ENCODE data around the gene NTF4.

The NTF4 gene

GRCh38 chr19:49070416-49070815 lies 5.8 kb upstream of the NTF4 start:
- H3K27ac ChIP-seq (ENCODE audit: low read length): no peak overlapping the region
- H4K20me1 ChIP-seq (ENCODE audit: insufficient read depth, low read length): no peaks in the 10 kb centered on the region
- H3F3A ChIP-seq (ENCODE audit: insufficient read depth, low read length): no peaks in the 10 kb centered on the region
- no peaks in the 10 kb centered on the region for H3K36me3 ChIP-seq (replicated peaks; ENCODE audit: insufficient read depth, low read length)
- no peak overlapping the region for H3K4me3 ChIP-seq (ENCODE audit: low read length)
- peaks cover 67% of the 10 kb centered on the region for H3K27me3 ChIP-seq (replicated peaks; ENCODE audit: insufficient read depth, low read length)
- no peak overlapping the region for H3K4me2 ChIP-seq (ENCODE audit: low read depth, low read length)
- H3K9me2 ChIP-seq (replicated peaks; ENCODE audit: insufficient read depth, low read length): no peaks in the 10 kb centered on the region
- DNase-seq: no peak
- TF ChIP-seq EZH2phosphoT487 (IDR thresholded peaks at IDR 0.05; ENCODE audit: low read length): no peak
- TF ChIP-seq CTCF (IDR thresholded peaks at IDR 0.05; ENCODE audit: low read length): no peak
- no peak for TF ChIP-seq EZH2 (optimal IDR thresholded peaks at IDR 0.05; ENCODE audit: low read depth, low read length)
- no peak overlapping the region for H3K9ac ChIP-seq (ENCODE audit: low read length)
- no peaks in the 10 kb centered on the region for H3K79me2 ChIP-seq (ENCODE audit: low read length)
- no peak overlapping the region for H2AFZ ChIP-seq (ENCODE audit: low read length)
- no peaks in the 10 kb centered on the region for H3K9me3 ChIP-seq (replicated peaks; ENCODE audit: insufficient read depth, low read length)
- no peaks in the 10 kb centered on the region for H3K4me1 ChIP-seq (ENCODE audit: low read length)

- H3K27me3 ChIP-seq (replicated peaks; ENCODE audit: insufficient read depth, low read length): peaks cover 81% of the 10 kb centered on the region
- H3K9me2 ChIP-seq (replicated peaks; ENCODE audit: insufficient read depth, low read length): no peaks in the 10 kb centered on the region
- H3K27ac ChIP-seq (ENCODE audit: low read length): no peak overlapping the region
- no peak overlapping the region for H3K4me2 ChIP-seq (ENCODE audit: low read depth, low read length)
- no peak overlapping the region for H3K9ac ChIP-seq (ENCODE audit: low read length)
- H3F3A ChIP-seq (ENCODE audit: insufficient read depth, low read length): no peaks in the 10 kb centered on the region
- no peak overlapping the region for H3K4me3 ChIP-seq (ENCODE audit: low read length)
- no peak for DNase-seq
- H3K36me3 ChIP-seq (replicated peaks; ENCODE audit: insufficient read depth, low read length): no peaks in the 10 kb centered on the region
- H3K79me2 ChIP-seq (ENCODE audit: low read length): no peaks in the 10 kb centered on the region
- H2AFZ ChIP-seq (ENCODE audit: low read length): no peak overlapping the region
- TF ChIP-seq EZH2 (optimal IDR thresholded peaks at IDR 0.05; ENCODE audit: low read depth, low read length) (no peak), CTCF (IDR thresholded peaks at IDR 0.05; ENCODE audit: low read length) (no peak), EZH2phosphoT487 (IDR thresholded peaks at IDR 0.05; ENCODE audit: low read length) (no peak)
- no peaks in the 10 kb centered on the region for H3K4me1 ChIP-seq (ENCODE audit: low read length)
- no peaks in the 10 kb centered on the region for H3K9me3 ChIP-seq (replicated peaks; ENCODE audit: insufficient read depth, low read length)
- no peaks in the 10 kb centered on the region for H4K20me1 ChIP-seq (ENCODE audit: insufficient read depth, low read length)
Observed at GRCh38 chr19:49069026-49069425, 4.4 kb upstream of the NTF4 start.

GRCh38 chr19:49067554-49067953 lies 2.9 kb upstream of the NTF4 start:
- Histone ChIP-seq H3K36me3 (replicated peaks; ENCODE audit: insufficient read depth, low read length) (no peaks in the 10 kb centered on the region), H3K27ac (ENCODE audit: low read length) (no peak overlapping the region), H3K9ac (ENCODE audit: low read length) (no peak overlapping the region), H3K4me2 (ENCODE audit: low read depth, low read length) (no peak overlapping the region), H4K20me1 (ENCODE audit: insufficient read depth, low read length) (no peaks in the 10 kb centered on the region), H3K4me3 (ENCODE audit: low read length) (no peak overlapping the region), H3F3A (ENCODE audit: insufficient read depth, low read length) (no peaks in the 10 kb centered on the region), H3K27me3 (replicated peaks; ENCODE audit: insufficient read depth, low read length) (peaks cover 77% of the 10 kb centered on the region), H3K9me3 (replicated peaks; ENCODE audit: insufficient read depth, low read length) (no peaks in the 10 kb centered on the region), H3K9me2 (replicated peaks; ENCODE audit: insufficient read depth, low read length) (no peaks in the 10 kb centered on the region), H3K79me2 (ENCODE audit: low read length) (no peaks in the 10 kb centered on the region), H2AFZ (ENCODE audit: low read length) (no peak overlapping the region), H3K4me1 (ENCODE audit: low read length) (no peaks in the 10 kb centered on the region)
- TF ChIP-seq CTCF (IDR thresholded peaks at IDR 0.05; ENCODE audit: low read length) (no peak), EZH2 (optimal IDR thresholded peaks at IDR 0.05; ENCODE audit: low read depth, low read length) (no peak), EZH2phosphoT487 (IDR thresholded peaks at IDR 0.05; ENCODE audit: low read length) (no peak)
- DNase-seq: no peak

Measured in MM.1S (cell line).